Measurements from ENCODE around the gene MORN5. TPM values are rescaled to one million over a fixed set of nuclear protein-coding genes. Genes with fewer than 3 reads are reported as not detected.

The MORN5 gene
- total RNA-seq, 2 donors from 2014 or later, result 0.81 TPM; not detected in 1

GRCh38 chr9:122204055-122204454 is 44.3 kb downstream of the MORN5 start:
- H3K27ac Mint-ChIP-seq, result no peak overlapping the region

GRCh38 chr9:122204491-122204890 is 44.8 kb downstream of the MORN5 start:
- no peak for TF ChIP-seq CTCF (conservative IDR thresholded peaks at IDR 0.05)
- no peak overlapping the region for H3K27ac ChIP-seq (ENCODE audit: low read depth, low read length)
- H3K9me3 ChIP-seq (ENCODE audit: control insufficient read depth, low read length), result no peaks in the 10 kb centered on the region
- no peaks in the 10 kb centered on the region for H3K36me3 ChIP-seq (ENCODE audit: control insufficient read depth, insufficient read depth, low read length)
- H3K27me3 ChIP-seq (ENCODE audit: control insufficient read depth, insufficient read depth, low read length, poor library complexity, severe bottlenecking), result no peaks in the 10 kb centered on the region
- H3K27me3 Mint-ChIP-seq (ENCODE audit: insufficient read depth), result peaks cover 4% of the 10 kb centered on the region
- DNase-seq, result peak; percentile 45
- H3K36me3 Mint-ChIP-seq (ENCODE audit: low read depth), result no peaks in the 10 kb centered on the region
- H3K4me3 Mint-ChIP-seq, result no peak overlapping the region
- no peaks in the 10 kb centered on the region for H3K9me3 Mint-ChIP-seq
- H3K4me3 ChIP-seq (ENCODE audit: low read length), result no peak overlapping the region
- H3K27ac Mint-ChIP-seq, result no peak overlapping the region
- no peaks in the 10 kb centered on the region for H3K4me1 Mint-ChIP-seq
- WGBS, 2 experiments (ENCODE audit: insufficient coverage in 1 of 2, insufficient read length in 1 of 2), result 84 to 100% methylated on average over 1 to 12 of the region's 12 CpGs
- no peaks in the 10 kb centered on the region for H3K4me1 ChIP-seq (ENCODE audit: control insufficient read depth, insufficient read depth, low read length)
- H3K9ac ChIP-seq (ENCODE audit: extremely low read depth, low read length, poor library complexity, severe bottlenecking), result no peak overlapping the region

More at GRCh38 chr9:122204055-122204454, 44.3 kb downstream of the MORN5 start:
- Mint-ChIP-seq H3K9me3 (no peaks in the 10 kb centered on the region), H3K4me3 (no peak overlapping the region), H3K36me3 (ENCODE audit: low read depth) (no peaks in the 10 kb centered on the region), H3K27me3 (ENCODE audit: insufficient read depth) (peaks cover 4% of the 10 kb centered on the region), H3K4me1 (no peaks in the 10 kb centered on the region)
- Histone ChIP-seq H3K27ac (ENCODE audit: low read depth, low read length) (no peak overlapping the region), H3K27me3 (ENCODE audit: control insufficient read depth, insufficient read depth, low read length, poor library complexity, severe bottlenecking) (no peaks in the 10 kb centered on the region), H3K4me3 (ENCODE audit: low read length) (no peak overlapping the region), H3K4me1 (ENCODE audit: control insufficient read depth, insufficient read depth, low read length) (no peaks in the 10 kb centered on the region), H3K36me3 (ENCODE audit: control insufficient read depth, insufficient read depth, low read length) (no peaks in the 10 kb centered on the region), H3K9ac (ENCODE audit: extremely low read depth, low read length, poor library complexity, severe bottlenecking) (no peak overlapping the region), H3K9me3 (ENCODE audit: control insufficient read depth, low read length) (no peaks in the 10 kb centered on the region)
- TF ChIP-seq CTCF (conservative IDR thresholded peaks at IDR 0.05), result no peak
- 85 to 94% methylated on average over 4 to 5 of the region's 5 CpGs for WGBS, 2 experiments (ENCODE audit: insufficient coverage in 1 of 2, insufficient read length in 1 of 2)
- DNase-seq, result no peak

- Histone ChIP-seq H3K27me3 (ENCODE audit: control insufficient read depth, insufficient read depth, low read length, poor library complexity, severe bottlenecking) (peaks cover 1% of the 10 kb centered on the region), H3K9me3 (ENCODE audit: control insufficient read depth, low read length) (no peaks in the 10 kb centered on the region), H3K27ac (ENCODE audit: low read depth, low read length) (no peak overlapping the region), H3K4me1 (ENCODE audit: control insufficient read depth, insufficient read depth, low read length) (no peaks in the 10 kb centered on the region), H3K4me3 (ENCODE audit: low read length) (no peak overlapping the region), H3K36me3 (ENCODE audit: control insufficient read depth, insufficient read depth, low read length) (no peaks in the 10 kb centered on the region), H3K9ac (ENCODE audit: extremely low read depth, low read length, poor library complexity, severe bottlenecking) (no peak overlapping the region)
- no peak for TF ChIP-seq CTCF (conservative IDR thresholded peaks at IDR 0.05)
- Mint-ChIP-seq H3K4me1 (no peaks in the 10 kb centered on the region), H3K9me3 (no peaks in the 10 kb centered on the region), H3K27me3 (ENCODE audit: insufficient read depth) (peaks cover 7% of the 10 kb centered on the region), H3K36me3 (ENCODE audit: low read depth) (no peaks in the 10 kb centered on the region), H3K4me3 (no peak overlapping the region), H3K27ac (no peak overlapping the region)
- WGBS, 2 experiments (ENCODE audit: insufficient coverage in 1 of 2, insufficient read length in 1 of 2), result 93 to 95% methylated on average over 7 to 8 of the region's 8 CpGs
- DNase-seq, result no peak
These were observed 45.5 kb downstream of the MORN5 start for GRCh38 chr9:122205176-122205575.

All from endodermal cell (in vitro differentiated cells).